Stimulated activated CD4-positive, alpha-beta T cell treated with anti-CD3 and anti-CD28 coated beads, Interleukin-4, amount 100 ng/mL, for 24 hours (primary cell): ENCODE measurements around the gene GFY.
A peak's percentile ranks its signal among the peaks of the same experiment; 100 is the strongest.

Source experiments
- DNase-seq: peaks from one replicate; pipeline ENCODE4 v3.0.0-alpha.2; 2020

The GFY gene

GRCh38 chr19:49409441-49410029 is 15.7 kb upstream of the GFY start:
- peak; percentile 24 for DNase-seq

GRCh38 chr19:49411681-49412326 is 13.4 kb upstream of the GFY start:
- no peak for DNase-seq

GRCh38 chr19:49413348-49413747 is 11.8 kb upstream of the GFY start:
- DNase-seq: no peak

GRCh38 chr19:49414256-49414655 is 10.9 kb upstream of the GFY start:
- DNase-seq: no peak

- no peak for DNase-seq
These were observed 9.9 kb upstream of the GFY start for GRCh38 chr19:49415102-49415809.

GRCh38 chr19:49415810-49416200 is 9.4 kb upstream of the GFY start:
- DNase-seq: no peak

GRCh38 chr19:49417088-49417487 is 8.1 kb upstream of the GFY start:
- DNase-seq: no peak

GRCh38 chr19:49418511-49418910 is 6.7 kb upstream of the GFY start:
- DNase-seq: no peak

- DNase-seq: no peak
These were observed 6.0 kb upstream of the GFY start for GRCh38 chr19:49419173-49419572.

GRCh38 chr19:49420227-49420626 is 5.0 kb upstream of the GFY start:
- DNase-seq: no peak

- DNase-seq: peak; percentile 34
These were observed 3.9 kb upstream of the GFY start for GRCh38 chr19:49421039-49421877.

GRCh38 chr19:49421878-49422202 is 3.3 kb upstream of the GFY start:
- no peak for DNase-seq

- DNase-seq: peak; percentile 35
These were observed 2.6 kb upstream of the GFY start for GRCh38 chr19:49422407-49423070.

- DNase-seq: no peak
These were observed 1.9 kb upstream of the GFY start, which contains the start of gene PTH2 for GRCh38 chr19:49423071-49423984. Gene PTH2 (minus strand): TSS chr19:49423441. CDS start chr19:49423339, 102 bp downstream.

GRCh38 chr19:49423985-49424303 is 1.2 kb upstream of the GFY start:
- no peak for DNase-seq

GRCh38 chr19:49425922-49426592 is 869 bp downstream of the GFY start:
- peak; percentile 33 for DNase-seq

GRCh38 chr19:49427339-49427738 is 2.2 kb downstream of the GFY start:
- DNase-seq: no peak

GRCh38 chr19:49427855-49428546 is 2.8 kb downstream of the GFY start:
- DNase-seq: peak; percentile 21

GRCh38 chr19:49428547-49429451 is 3.6 kb downstream of the GFY start:
- DNase-seq: no peak
